HG03575 (cell line): ENCODE results near the gene NXPE3.
"Not testable (repeated sequence)": the region's sequence is repeated elsewhere in the genome, so short reads cannot be mapped to it uniquely, and the experiment has no call there.

ENCODE experiments used
- ATAC-seq: cut with Tn5 transposase; IDR thresholded peaks from one replicate; pipeline ENCODE4 v1.9.1; 2021; ENCODE audit not compliant: unreplicated experiment, insufficient number of reproducible peaks, low FRiP score; ENCODE audit errors: extremely low read depth

NXPE3 gene

DNA sequence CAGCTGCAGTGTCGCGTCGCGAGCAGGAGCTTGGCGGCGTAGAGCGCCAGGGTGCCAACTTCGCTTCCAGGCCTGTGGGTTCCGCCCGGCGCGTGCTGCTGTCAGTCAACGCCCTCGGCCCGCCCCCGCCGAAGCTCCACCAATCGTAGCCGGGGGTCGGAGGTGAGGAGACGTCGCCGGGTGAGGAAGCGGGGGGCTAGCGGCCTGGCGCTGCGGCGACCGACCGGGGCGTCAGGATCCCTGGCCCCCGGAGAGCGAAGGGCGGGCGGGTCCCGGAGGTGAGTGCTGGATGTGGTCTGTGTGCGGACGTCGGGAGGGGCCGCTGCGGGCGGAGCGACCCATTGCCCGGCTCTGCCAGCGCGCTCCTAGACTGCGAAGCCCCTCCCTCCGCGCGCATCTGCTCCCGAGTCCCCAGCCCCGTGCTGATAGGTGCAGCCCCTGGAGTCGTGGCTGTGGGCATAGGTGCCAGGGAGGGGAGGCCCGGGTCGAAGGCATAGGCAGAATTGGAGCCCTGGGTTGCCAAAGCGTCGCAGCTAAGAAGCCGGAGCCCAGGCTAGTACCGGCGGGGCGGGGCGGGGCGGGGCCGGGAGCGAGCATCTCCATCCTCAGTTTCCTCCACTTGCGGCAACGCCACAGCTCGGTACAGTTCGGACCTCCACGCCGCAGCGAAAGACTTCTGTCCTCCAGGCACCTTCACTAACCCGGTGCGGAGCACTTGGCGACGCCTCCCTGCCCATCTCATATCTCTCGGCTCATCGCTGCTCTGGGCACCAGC lies at the start of gene NXPE3:
NXPE3 (plus strand) TSS at position 165 of the 775 bp plus-strand sequence. CDS start 6,386 bp downstream, outside the sequence.
- ATAC-seq: peak; percentile 65

DNA sequence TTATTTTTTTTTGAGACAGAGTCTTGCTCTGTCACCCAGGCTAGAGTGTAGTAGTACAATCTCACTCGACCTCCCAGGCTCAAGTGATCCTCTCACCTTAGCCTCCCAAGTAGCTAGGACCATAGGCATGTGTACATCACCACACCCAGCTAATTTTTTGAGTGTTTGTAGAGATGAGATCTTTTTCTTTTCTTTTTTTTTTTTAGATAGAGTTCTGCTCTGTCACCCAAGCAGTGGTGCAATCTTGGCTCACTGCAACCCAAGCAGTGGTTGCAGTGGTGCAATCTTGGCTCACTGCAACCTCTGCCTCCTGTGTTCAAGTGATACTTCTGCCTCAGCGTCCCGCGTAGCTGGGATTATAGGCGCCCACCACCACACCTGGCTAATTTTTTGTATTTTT lies 49.4 kb upstream of the NXPE3 start:
- ATAC-seq: no peak

GRCh38 chr3:101730839-101731238 lies 48.2 kb upstream of the NXPE3 start:
- ATAC-seq: no peak

DNA sequence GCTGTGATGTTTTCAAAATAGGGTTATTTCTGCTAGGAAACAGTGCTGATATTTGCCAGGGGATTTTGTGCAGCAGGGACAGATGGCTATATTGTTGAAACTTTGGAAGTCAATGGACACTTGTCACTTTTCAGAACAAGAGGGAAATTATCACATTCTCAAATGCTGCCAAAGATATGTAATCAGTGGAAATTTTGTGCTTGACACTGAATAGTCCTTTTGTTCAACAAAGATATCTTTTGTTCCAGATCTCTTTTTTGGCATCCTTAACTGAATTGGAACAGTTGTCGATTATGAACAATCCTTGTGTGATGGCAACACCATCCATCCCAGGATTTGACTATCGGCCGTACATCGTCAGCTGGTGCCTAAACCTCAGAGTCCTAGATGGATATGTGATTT lies 46.8 kb upstream of the NXPE3 start:
- no peak for ATAC-seq

DNA sequence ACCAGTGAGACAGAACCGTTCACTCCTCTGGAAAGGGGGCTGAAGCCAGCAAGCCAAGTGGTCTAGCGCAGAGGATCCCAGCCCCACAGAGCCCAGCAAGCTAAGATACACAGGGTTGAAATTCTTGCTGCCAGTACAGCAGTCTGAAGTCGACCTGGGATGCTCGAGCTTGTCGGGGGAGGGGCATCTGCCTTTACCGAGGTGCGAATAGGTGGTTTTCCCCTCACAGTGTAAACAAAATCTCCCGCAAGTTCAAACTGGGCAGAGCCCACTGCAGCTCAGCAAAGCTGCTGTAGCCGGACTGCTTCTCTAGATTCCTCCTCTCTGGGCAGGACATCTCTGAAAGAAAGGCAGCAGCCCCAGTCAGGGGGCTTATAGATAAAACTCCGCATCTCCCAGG lies 43.2 kb upstream of the NXPE3 start:
- ATAC-seq: no peak

DNA sequence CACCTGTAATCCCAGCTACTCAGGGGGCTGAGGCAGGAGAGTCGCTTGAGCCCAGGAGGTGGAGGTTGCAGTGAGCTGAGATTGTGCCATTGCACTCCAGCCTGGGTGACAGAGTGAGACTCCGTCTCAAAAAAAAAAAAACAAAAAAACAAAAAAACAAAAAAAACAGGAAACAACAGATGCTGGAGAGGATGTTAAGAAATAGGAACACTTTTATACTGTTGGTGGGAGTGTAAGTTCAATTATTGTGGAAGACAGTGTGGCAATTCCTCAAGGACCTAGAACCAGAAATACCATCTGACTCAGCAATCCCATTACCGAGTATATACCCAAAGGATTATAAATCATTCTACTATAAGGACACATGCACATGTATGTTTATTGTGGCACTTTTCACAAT lies 37.1 kb upstream of the NXPE3 start:
- not testable (repeated sequence) for ATAC-seq

DNA sequence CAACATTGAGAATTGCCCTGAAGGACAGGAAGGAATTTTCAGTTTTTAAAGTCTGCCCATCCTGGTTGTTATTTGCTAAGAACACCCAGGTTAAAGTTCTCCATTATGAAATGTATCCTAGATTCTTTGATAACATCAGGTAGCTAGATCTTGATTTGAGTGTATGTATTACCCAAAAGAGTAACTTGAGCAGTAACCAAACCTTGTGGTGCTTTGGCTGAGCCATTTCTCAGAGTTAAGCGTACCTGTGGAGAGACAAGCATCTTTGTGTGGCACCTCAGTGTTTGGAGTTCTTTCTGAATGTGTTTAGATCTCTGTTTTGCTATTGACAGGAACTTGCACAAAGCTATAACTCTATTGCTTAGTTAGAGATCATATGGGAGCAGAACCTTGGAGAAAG lies 34.2 kb upstream of the NXPE3 start:
- ATAC-seq: no peak

GRCh38 chr3:101745934-101746333 lies 33.1 kb upstream of the NXPE3 start:
- ATAC-seq: not testable (repeated sequence)

DNA sequence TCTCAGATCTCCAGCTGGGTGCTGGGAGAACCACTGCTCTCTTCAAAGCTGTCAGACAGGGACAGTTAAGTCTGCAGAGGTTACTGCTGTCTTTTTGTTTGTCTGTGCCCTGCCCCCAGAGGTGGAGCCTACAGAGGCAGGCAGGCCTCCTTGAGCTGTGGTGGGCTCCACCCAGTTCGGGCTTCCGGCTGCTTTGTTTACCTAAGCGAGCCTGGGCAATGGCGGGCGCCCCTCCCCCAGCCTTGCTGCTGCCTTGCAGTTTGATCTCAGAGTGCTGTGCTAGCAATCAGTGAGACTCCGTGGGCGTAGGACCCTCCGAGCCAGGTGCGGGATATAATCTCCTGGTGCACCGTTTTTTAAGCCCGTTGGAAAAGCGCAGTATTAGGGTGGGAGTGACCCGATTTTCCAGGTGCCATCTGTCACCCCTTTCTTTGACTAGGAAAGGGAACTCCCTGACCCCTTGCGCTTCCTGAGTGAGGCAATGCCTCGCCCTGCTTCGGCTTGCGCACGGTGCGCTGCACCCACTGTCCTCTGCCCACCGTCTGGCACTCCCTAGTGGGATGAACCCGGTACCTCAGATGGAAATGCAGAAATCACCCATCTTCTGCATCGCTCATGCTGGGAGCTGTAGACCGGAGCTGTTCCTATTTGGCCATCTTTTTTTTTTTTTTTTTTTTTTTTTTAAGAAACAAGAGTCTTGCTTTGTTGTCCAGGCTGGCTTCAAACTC lies 25.5 kb upstream of the NXPE3 start:
- not testable (repeated sequence) for ATAC-seq

- ATAC-seq: no peak
Measured at GRCh38 chr3:101758224-101758623, 20.8 kb upstream of the NXPE3 start.

DNA sequence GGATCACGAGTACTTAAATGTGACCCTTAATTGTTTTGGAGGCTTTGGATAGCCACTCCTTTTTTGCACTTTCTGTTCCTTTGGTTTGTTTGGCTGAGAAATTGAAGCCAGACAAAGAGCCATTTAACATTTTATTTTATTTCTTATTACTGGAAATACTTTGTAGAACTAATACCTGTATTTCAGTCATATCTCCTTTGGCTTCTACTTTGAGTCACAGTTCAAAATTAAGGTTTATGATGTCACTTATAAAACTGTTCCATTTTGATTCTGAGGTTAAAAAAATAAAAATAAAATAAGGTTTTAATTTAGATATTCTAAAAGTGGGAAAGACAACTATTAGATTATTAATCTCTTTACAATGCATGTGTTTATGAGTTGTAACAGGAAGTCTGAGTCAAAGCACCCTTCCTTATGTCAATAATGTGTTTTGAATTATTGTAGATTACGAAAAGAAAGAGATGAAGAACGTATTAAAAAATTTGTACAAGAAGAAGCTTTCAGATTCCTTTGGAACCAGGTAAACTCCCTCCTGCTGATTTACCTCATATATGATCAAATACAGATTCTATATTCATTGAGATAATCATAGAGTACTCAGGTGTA lies 16.9 kb upstream of the NXPE3 start:
- no peak for ATAC-seq

- ATAC-seq: not testable (repeated sequence)
Measured at GRCh38 chr3:101777745-101778281, 1.2 kb upstream of the NXPE3 start.

DNA sequence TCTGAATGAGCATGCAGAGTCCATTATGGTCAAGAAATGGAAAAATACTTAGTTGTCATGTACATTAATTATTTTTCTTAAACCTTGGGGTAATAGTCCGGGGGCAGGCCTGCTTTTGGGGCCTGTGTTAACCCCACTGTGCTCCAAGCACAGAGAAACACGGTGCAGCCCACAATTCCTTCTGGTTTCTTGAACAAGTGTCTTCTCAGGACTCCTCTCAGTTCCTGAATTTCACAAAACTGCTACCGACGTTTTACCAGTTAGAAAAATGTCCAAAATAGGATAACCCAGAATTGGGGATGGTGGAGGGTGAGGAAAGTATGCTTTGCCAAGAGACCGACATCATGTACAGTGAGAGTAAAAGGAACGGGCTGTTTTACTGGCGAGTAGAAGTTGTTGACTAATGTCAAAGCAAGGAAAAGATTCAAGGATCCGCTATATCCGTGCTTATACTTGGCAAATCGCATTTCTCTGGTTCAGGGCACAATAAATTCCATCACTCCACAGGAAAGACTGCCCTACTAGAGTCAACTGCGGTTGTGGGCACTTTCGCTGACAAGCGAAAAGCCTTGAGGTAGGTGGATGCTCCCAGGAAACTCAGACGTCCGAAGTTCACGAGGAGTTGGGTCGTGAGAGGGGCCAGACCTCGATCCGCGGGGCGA lies 495 bp upstream of the NXPE3 start:
- peak; percentile 9 for ATAC-seq

- ATAC-seq: no peak
Measured at GRCh38 chr3:101779822-101780381, 891 bp downstream of the NXPE3 start.

- ATAC-seq: no peak
Measured at GRCh38 chr3:101780661-101781060, 1.6 kb downstream of the NXPE3 start.

DNA sequence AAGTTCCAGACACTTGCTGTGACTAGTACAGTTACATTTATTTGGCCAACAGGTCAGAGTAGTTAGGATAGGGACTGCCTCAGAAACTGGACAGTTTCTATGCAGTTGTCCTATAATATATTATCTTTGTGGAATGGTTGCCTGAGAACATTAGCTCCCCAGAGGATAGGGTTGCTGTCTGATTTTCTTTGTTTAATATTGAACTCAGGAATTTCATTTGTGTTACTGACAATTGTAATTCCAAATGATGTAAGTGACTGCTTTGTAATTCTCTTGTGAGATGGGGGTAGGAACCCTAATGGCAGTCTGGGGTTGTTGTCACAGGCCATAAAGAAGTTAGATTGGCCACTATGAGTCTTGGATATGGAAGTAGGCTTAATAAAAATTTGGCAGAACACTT lies 2.2 kb downstream of the NXPE3 start:
- no peak for ATAC-seq

GRCh38 chr3:101784855-101785613 lies 6.0 kb downstream of the NXPE3 start:
- ATAC-seq: no peak

DNA sequence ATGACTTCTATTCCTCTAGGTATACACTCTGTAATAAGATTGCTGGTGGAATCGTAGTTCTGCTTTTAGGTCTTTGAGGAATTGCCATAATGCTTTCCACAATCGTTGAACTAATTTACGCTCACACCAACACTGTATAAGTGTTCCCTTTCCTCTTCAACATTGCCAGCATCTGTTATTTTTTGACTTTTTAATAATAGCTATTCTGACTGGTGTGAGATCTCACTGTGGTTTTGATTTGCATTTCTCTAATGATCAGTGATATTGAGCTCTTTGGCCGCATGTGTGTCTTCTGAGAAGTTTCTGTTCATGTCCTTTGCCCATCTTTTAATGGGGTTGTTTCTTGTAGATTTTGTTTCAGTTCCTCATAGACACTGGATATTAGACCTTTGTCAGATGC lies 12.8 kb downstream of the NXPE3 start:
- ATAC-seq: peak; percentile 96
